Measurements from ENCODE around the gene ABHD2.
"Not testable (repeated sequence)": the region's sequence is repeated elsewhere in the genome, so short reads cannot be mapped to it uniquely, and the experiment has no call there.

ABHD2 gene

DNA sequence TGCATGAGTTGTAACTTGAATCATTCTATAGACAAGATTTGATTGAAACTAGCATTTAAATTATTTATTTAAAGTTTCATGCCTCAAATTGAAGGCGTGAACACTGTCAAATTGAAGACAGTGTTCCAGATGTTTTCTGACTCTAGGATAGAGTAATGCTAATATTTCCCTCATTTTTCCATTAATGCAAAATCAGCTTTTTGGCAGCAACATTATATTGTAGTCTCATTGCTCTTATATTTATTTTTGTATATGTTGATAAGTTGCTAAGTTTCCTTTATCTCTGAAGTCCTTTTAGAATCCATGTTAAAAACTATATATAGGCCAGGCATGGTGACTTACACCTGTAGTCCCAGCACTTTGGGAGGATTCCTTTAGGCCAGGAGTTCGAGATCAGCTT, 160.3 kb downstream of the ABHD2 start:
- ChIA-PET CTCF (interaction anchor here (1.5 kb wide), 2 partner anchors 42 to 191 kb away, joined by 3 to 4 read pairs; no protein-coding TSS in a partner anchor), POLR2A (no interaction called here)
- DNase-seq (ENCODE audit: low read depth, low spot score), result no peak
- TF ChIP-seq, protein P1, sequence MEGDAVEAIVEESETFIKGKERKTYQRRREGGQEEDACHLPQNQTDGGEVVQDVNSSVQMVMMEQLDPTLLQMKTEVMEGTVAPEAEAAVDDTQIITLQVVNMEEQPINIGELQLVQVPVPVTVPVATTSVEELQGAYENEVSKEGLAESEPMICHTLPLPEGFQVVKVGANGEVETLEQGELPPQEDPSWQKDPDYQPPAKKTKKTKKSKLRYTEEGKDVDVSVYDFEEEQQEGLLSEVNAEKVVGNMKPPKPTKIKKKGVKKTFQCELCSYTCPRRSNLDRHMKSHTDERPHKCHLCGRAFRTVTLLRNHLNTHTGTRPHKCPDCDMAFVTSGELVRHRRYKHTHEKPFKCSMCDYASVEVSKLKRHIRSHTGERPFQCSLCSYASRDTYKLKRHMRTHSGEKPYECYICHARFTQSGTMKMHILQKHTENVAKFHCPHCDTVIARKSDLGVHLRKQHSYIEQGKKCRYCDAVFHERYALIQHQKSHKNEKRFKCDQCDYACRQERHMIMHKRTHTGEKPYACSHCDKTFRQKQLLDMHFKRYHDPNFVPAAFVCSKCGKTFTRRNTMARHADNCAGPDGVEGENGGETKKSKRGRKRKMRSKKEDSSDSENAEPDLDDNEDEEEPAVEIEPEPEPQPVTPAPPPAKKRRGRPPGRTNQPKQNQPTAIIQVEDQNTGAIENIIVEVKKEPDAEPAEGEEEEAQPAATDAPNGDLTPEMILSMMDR (IDR thresholded peaks at IDR 0.05; ENCODE audit: insufficient read depth, low read length, missing control alignments), result no peak
- no peak overlapping the region for H3K4me3 ChIP-seq (ENCODE audit: low read depth, low read length)

DNA sequence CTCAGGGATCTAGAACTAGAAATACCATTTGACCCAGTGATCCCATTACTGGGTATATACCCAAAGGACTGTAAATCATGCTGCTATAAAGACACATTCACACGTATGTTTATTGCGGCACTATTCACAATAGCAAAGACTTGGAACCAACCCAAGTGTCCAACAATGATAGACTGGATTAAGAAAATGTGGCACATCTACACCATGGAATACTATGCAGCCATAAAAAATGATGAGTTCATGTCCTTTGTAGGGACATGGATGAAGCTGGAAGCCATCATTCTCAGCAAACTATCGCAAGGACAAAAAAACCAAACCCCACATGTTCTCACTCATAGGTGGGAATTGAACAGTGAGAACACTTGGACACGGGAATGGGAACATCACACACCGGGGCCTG, 161.9 kb downstream of the ABHD2 start:
- POLR2A ChIA-PET; H3K4me3 ChIP-seq (ENCODE audit: low read depth, low read length); CTCF ChIA-PET; DNase-seq (ENCODE audit: low read depth, low spot score): not testable (repeated sequence)

Measured in AG04449 (cell line).